ENCODE results near the gene VAMP2.

Gene VAMP2

DNA sequence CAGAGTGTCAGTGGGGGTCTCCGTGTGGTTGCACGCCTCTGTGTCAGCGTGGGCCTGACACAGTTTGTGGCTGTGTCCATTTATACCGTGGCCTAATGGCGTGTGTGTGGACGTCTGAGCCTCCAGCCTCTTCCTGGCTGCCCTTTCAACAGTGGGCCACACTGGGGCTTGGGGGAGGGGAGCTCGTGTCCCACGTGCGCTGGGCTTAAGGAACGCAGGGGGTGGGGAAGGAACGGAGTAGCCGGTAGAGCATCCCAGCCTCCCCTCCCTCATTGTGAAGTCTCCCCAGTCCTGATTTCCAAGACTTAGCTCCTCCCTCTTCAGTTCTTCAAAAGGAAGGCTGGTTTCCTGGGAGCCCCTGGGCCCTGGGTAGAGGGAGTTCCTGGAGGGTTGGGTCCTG lies 29.3 kb downstream of the VAMP2 start:
- Histone ChIP-seq H3K36me3 (ENCODE audit: control insufficient read depth in 2 of 2, insufficient read depth in 2 of 2, low read length in 2 of 2) (no peaks in the 10 kb centered on the region), H3K9me3 (ENCODE audit: control insufficient read depth in 2 of 2, low read length in 2 of 2) (no peaks in the 10 kb centered on the region), H3K27me3 (ENCODE audit: control insufficient read depth in 2 of 2, insufficient read depth in 2 of 2, low read length in 2 of 2) (peaks cover 5% of the 10 kb centered on the region in 2 donors), H3K9ac (ENCODE audit: low read depth in 1 of 2, low read length in 2 of 2) (no peak overlapping the region), H3K27ac (ENCODE audit: low read depth in 2 of 2, low read length in 2 of 2) (no peak overlapping the region), H3K4me3 (ENCODE audit: low read length in 2 of 2) (no peak overlapping the region), H3K4me1 (ENCODE audit: control insufficient read depth in 2 of 2, insufficient read depth in 2 of 2, low read length in 2 of 2) (peaks cover 7 to 10% of the 10 kb centered on the region in 2 donors)

DNA sequence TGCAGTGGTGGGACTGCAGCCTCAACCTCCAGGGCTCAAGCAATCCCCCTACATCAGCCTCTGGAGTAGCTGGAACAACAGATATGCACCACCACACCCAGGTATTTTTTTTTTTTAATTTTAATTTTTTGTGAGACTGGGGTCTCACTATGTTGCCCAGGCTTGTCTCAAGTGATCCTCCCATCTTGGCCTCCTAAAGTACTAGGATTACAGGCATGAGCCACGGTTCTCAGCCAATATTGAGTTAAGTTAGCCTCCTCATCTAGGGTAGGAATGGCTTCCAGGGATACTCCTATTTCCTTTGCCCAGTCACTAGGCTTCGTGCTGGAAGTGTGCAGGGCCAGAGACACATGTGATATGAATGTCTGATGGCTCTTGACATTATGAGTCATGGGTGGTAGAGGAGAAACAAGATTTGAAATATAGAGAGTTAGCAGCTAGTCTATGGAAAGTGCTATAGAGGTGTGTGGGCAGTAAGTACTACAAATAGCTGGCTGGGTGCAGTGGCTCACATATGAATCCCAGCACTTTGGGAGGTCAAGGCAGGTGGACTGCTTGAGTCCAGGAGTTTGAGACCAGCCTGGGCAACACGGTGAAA lies 30.8 kb downstream of the VAMP2 start:
- Histone ChIP-seq H3K36me3 (ENCODE audit: control insufficient read depth in 2 of 2, insufficient read depth in 2 of 2, low read length in 2 of 2) (no peaks in the 10 kb centered on the region), H3K27me3 (ENCODE audit: control insufficient read depth in 2 of 2, insufficient read depth in 2 of 2, low read length in 2 of 2) (peaks cover 5 to 9% of the 10 kb centered on the region in 2 donors), H3K4me1 (ENCODE audit: control insufficient read depth in 2 of 2, insufficient read depth in 2 of 2, low read length in 2 of 2) (peaks cover 4% of the 10 kb centered on the region in 2 donors), H3K27ac (ENCODE audit: low read depth in 2 of 2, low read length in 2 of 2) (no peak overlapping the region), H3K9me3 (ENCODE audit: control insufficient read depth in 2 of 2, low read length in 2 of 2) (no peaks in the 10 kb centered on the region), H3K9ac (ENCODE audit: low read depth in 1 of 2, low read length in 2 of 2) (no peak overlapping the region), H3K4me3 (ENCODE audit: low read length in 2 of 2) (no peak overlapping the region)

DNA sequence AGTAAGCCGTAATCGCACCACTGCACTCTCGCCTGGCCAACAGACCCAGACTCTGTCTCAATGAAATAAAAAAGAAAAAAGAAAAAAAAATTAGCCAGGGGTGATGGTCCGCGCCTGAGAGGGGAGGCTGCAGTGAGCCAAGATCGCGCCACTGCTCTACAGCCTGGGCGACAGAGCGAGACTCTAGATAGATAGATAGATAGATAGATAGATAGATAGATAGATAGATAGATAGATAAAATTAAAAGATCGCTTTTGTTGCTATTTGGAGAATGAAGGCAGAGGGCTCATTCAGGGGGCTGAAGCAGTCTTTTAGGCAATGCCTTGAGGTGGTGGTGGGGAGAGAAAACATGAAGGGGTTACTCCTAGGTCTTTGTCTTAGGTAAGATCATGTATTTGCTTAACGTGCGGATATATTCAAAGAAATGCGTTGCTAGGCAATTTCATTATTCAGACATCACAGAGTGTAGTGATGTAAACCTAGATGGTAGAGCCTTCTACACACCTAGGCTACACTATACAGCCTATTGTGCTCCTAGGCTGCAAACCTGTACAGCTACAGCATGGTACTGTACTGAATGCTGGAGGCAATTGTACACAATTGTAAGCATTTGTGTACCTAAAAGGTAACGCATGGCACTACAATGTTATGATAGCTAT lies 34.5 kb downstream of the VAMP2 start:
- H3K4me3 ChIP-seq (ENCODE audit: low read length in 2 of 2), result no peak overlapping the region
- no peaks in the 10 kb centered on the region for H3K36me3 ChIP-seq (ENCODE audit: control insufficient read depth in 2 of 2, insufficient read depth in 2 of 2, low read length in 2 of 2)
- H3K9ac ChIP-seq (ENCODE audit: low read depth in 1 of 2, low read length in 2 of 2), result no peak overlapping the region
- no peak overlapping the region for H3K27ac ChIP-seq (ENCODE audit: low read depth in 2 of 2, low read length in 2 of 2)
- H3K27me3 ChIP-seq (ENCODE audit: control insufficient read depth in 2 of 2, insufficient read depth in 2 of 2, low read length in 2 of 2), result peaks cover 26 to 28% of the 10 kb centered on the region in 2 donors
- peaks cover 36 to 37% of the 10 kb centered on the region in 2 donors for H3K4me1 ChIP-seq (ENCODE audit: control insufficient read depth in 2 of 2, insufficient read depth in 2 of 2, low read length in 2 of 2)
- no peaks in the 10 kb centered on the region for H3K9me3 ChIP-seq (ENCODE audit: control insufficient read depth in 2 of 2, low read length in 2 of 2)

DNA sequence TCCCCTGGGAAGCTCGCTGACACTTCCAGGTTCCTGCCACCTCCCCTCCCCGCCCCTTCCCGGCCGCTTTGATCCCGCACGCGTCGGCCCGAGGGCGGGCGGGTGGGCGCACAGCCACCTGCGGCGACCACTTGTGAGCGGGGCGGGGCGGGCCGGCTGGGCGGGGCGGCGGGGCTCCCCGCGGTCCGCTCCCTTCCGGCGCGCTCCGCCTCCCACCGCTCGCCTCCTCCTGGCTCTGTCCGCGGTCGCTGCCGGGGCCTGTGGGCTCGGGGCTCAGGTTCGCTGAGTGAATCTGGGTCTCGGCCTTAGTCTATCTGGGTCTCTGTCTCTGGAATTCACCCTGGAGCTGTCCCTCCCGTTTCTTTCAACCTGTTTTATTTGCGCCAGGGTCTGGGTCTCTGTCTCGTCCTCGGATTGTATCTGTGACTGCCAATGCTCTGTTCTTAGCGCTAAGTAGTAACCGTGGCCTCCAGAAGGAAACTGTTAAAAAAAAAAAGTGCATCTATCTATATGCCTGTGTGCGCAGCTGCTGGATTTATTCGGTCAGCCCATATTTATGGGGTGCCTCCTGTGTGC lies 36.2 kb downstream of the VAMP2 start:
- peaks cover 34 to 39% of the 10 kb centered on the region in 2 donors for H3K27me3 ChIP-seq (ENCODE audit: control insufficient read depth in 2 of 2, insufficient read depth in 2 of 2, low read length in 2 of 2)

DNA sequence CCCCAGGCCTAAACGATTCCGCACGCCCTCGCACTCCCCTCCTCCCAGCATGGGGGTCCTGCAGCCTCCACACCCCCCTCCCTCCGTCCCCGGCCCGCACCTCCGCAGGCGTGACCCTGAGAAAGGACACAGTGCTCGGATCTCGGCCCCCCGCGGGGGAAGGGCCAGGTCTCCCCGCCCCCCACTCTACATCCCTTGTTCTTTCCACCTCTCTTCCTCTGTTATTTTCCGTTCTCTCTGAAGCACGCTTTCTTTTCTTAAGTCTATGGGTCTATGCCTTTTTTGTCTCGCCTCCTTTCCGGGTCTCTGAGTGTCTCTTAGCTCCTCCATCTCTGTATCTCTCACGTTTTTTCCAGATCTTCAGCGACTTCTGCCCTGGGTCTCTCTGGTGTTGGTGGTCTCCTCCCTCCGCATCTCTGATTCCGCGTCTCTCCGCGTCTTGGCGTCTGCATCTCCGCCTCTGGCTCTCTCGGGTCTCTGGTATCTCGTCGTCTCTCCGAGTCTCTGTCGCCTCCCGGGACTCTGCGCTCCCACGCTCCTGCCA lies 36.7 kb downstream of the VAMP2 start:
- Histone ChIP-seq H3K4me1 (ENCODE audit: control insufficient read depth in 2 of 2, insufficient read depth in 2 of 2, low read length in 2 of 2) (peaks cover 48 to 54% of the 10 kb centered on the region in 2 donors), H3K9ac (ENCODE audit: low read depth in 1 of 2, low read length in 2 of 2) (peak overlapping the region; percentile 34 to 44)

More for the DNA sequence above, 36.2 kb downstream of the VAMP2 start:
- H3K4me1 ChIP-seq (ENCODE audit: control insufficient read depth in 2 of 2, insufficient read depth in 2 of 2, low read length in 2 of 2), result peaks cover 47 to 50% of the 10 kb centered on the region in 2 donors
- no peaks in the 10 kb centered on the region for H3K9me3 ChIP-seq (ENCODE audit: control insufficient read depth in 2 of 2, low read length in 2 of 2)
- peak overlapping the region; percentile 67 to 87 for H3K4me3 ChIP-seq (ENCODE audit: low read length in 2 of 2)
- H3K9ac ChIP-seq (ENCODE audit: low read depth in 1 of 2, low read length in 2 of 2), result peak overlapping the region; percentile 44 to 49
- no peaks in the 10 kb centered on the region for H3K36me3 ChIP-seq (ENCODE audit: control insufficient read depth in 2 of 2, insufficient read depth in 2 of 2, low read length in 2 of 2)
- peak overlapping the region in 1 of 2 donors; percentile 23 for H3K27ac ChIP-seq (ENCODE audit: low read depth in 2 of 2, low read length in 2 of 2)

DNA sequence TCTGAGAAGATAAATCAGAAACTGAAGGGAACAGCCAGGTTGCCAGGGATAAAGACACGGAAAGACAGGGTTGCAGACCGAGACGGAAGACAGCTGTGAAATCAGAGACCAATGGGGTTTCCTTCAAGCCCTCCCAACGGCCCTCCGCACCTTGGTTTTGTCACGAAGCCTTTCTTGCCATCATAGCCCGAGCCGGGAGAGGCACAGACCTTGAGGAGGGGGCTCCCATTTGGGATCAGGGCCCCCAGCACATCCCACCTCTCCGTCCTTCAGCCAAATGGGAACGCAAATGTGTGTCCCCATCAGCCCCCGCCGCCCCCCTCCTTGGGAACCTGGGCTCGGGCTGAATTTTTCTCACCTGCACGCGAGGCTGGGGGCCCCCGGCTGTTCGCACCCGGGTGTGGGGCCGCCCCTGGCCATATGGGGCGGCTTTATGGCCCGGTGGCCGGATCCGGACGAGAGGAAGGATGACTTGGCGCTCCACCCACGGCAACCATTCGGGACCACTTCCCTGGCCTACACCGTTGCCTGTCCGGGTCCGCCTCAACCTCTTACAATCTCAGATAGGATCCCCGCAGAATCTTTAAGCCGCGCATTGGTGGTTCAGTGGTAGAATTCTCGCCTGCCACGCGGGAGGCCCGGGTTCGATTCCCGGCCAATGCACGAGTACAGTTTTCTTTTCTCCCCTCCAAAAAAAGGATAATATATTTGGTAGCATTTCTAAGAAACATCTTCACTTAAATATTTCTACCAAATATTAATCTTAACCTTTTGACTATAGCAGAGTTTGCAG lies 37.4 kb downstream of the VAMP2 start:
- Histone ChIP-seq H3K9ac (ENCODE audit: low read depth in 1 of 2, low read length in 2 of 2) (peak overlapping the region in 1 of 2 donors; percentile 44), H3K27ac (ENCODE audit: low read depth in 2 of 2, low read length in 2 of 2) (no peak overlapping the region), H3K4me3 (ENCODE audit: low read length in 2 of 2) (peak overlapping the region; percentile 67 to 87), H3K9me3 (ENCODE audit: control insufficient read depth in 2 of 2, low read length in 2 of 2) (no peaks in the 10 kb centered on the region), H3K4me1 (ENCODE audit: control insufficient read depth in 2 of 2, insufficient read depth in 2 of 2, low read length in 2 of 2) (peaks cover 55 to 59% of the 10 kb centered on the region in 2 donors), H3K36me3 (ENCODE audit: control insufficient read depth in 2 of 2, insufficient read depth in 2 of 2, low read length in 2 of 2) (no peaks in the 10 kb centered on the region), H3K27me3 (ENCODE audit: control insufficient read depth in 2 of 2, insufficient read depth in 2 of 2, low read length in 2 of 2) (peaks cover 32 to 39% of the 10 kb centered on the region in 2 donors)

More for the DNA sequence above, 36.7 kb downstream of the VAMP2 start:
- Histone ChIP-seq H3K27me3 (ENCODE audit: control insufficient read depth in 2 of 2, insufficient read depth in 2 of 2, low read length in 2 of 2) (peaks cover 32 to 39% of the 10 kb centered on the region in 2 donors), H3K27ac (ENCODE audit: low read depth in 2 of 2, low read length in 2 of 2) (peak overlapping the region in 1 of 2 donors; percentile 23), H3K36me3 (ENCODE audit: control insufficient read depth in 2 of 2, insufficient read depth in 2 of 2, low read length in 2 of 2) (no peaks in the 10 kb centered on the region), H3K9me3 (ENCODE audit: control insufficient read depth in 2 of 2, low read length in 2 of 2) (no peaks in the 10 kb centered on the region), H3K4me3 (ENCODE audit: low read length in 2 of 2) (peak overlapping the region; percentile 67 to 87)

DNA sequence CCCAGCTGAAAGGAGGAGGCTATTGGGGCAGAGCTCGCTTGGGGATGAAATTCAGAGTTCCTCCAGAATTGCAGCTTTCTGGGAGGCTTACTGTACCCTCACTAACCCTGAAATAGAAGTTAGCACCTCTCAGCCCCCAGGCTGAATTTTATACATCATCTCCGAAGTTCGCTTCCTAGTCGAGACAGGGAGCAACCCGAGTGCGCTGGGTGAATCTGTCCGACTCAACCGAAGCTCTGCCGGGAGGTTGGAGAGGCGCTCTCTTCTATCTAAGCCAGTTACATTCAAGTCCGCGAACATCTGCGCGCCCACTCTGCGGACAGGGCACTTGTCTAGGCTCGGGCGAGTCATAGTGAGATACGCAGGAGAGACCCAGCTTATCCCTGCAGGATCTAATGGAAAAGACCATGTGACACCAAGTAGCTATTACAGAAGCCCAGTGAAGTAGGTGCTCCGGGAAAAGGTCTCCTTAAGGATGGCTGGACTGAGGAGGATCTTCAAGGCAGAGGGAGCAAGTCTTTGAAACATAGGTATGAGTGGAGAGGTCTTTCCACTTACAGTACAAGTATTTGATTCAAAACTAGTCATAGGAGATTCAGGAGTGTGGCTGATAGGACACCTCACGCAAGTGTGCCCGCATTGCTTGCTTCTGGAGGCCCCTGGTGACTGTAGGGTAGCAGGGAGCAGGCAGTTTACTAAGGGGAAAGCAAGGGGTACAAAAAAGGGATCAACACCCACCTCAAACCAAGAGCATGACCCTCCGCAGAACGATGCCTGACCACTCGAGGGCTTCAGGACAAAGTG lies 38.2 kb downstream of the VAMP2 start:
- H3K4me1 ChIP-seq (ENCODE audit: control insufficient read depth in 2 of 2, insufficient read depth in 2 of 2, low read length in 2 of 2), result peaks cover 57 to 65% of the 10 kb centered on the region in 2 donors
- H3K27ac ChIP-seq (ENCODE audit: low read depth in 2 of 2, low read length in 2 of 2), result no peak overlapping the region
- H3K4me3 ChIP-seq (ENCODE audit: low read length in 2 of 2), result peak overlapping the region; percentile 68 to 87
- no peaks in the 10 kb centered on the region for H3K36me3 ChIP-seq (ENCODE audit: control insufficient read depth in 2 of 2, insufficient read depth in 2 of 2, low read length in 2 of 2)
- peaks cover 32 to 39% of the 10 kb centered on the region in 2 donors for H3K27me3 ChIP-seq (ENCODE audit: control insufficient read depth in 2 of 2, insufficient read depth in 2 of 2, low read length in 2 of 2)
- H3K9ac ChIP-seq (ENCODE audit: low read depth in 1 of 2, low read length in 2 of 2), result no peak overlapping the region
- no peaks in the 10 kb centered on the region for H3K9me3 ChIP-seq (ENCODE audit: control insufficient read depth in 2 of 2, low read length in 2 of 2)

DNA sequence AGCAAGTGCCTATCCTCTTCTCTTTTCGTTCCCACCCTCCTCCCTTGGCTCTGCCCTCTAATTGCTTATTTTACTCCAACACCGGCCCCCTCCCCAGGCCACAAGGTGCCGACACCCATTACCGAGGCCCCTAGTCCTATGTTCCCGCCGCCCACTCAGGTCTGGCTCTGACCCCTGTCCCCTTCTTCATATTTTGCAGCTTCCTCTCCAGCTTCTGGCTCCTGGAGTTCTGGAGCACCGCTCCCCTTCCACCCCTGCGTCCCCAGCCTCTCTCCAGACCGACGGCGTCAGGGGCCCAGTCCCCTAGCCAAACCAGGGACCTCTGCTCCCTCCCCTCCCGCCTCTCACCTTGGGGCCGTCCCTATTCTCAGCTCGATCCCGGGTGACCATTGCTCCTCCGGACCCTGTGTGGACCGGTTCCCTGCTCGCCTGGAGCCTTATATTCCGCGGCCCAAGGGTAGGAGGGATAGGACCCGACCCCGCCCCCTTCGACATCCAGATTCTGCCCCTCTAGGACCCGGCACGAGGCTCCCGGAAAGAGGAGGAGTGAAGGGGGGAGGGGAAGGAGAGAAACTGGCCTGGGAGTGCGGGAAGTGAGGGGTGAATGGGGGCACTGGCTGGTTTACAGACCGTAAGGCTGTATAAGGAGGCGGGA lies 38.9 kb downstream of the VAMP2 start, which contains the start of gene HES7:
Gene HES7 (minus strand): TSS at position 412 of the 655 bp plus-strand sequence. CDS start 22 bp downstream, at position 390.
- Histone ChIP-seq H3K4me3 (ENCODE audit: low read length in 2 of 2) (peak within 1 kb of the TSS; percentile 68 to 87), H3K4me1 (ENCODE audit: control insufficient read depth in 2 of 2, insufficient read depth in 2 of 2, low read length in 2 of 2) (peaks cover 57 to 70% of the 10 kb centered on the region in 2 donors), H3K27ac (ENCODE audit: low read depth in 2 of 2, low read length in 2 of 2) (no peak within 1 kb of the TSS), H3K9me3 (ENCODE audit: control insufficient read depth in 2 of 2, low read length in 2 of 2) (no peaks in the 10 kb centered on the region), H3K27me3 (ENCODE audit: control insufficient read depth in 2 of 2, insufficient read depth in 2 of 2, low read length in 2 of 2) (peaks cover 32 to 33% of the 10 kb centered on the region in 2 donors), H3K36me3 (ENCODE audit: control insufficient read depth in 2 of 2, insufficient read depth in 2 of 2, low read length in 2 of 2) (no peaks in the 10 kb centered on the region), H3K9ac (ENCODE audit: low read depth in 1 of 2, low read length in 2 of 2) (peak within 1 kb of the TSS in 1 of 2 donors; percentile 29)
